ENCODE measurements around the gene PHACTR3.

PHACTR3 gene

DNA sequence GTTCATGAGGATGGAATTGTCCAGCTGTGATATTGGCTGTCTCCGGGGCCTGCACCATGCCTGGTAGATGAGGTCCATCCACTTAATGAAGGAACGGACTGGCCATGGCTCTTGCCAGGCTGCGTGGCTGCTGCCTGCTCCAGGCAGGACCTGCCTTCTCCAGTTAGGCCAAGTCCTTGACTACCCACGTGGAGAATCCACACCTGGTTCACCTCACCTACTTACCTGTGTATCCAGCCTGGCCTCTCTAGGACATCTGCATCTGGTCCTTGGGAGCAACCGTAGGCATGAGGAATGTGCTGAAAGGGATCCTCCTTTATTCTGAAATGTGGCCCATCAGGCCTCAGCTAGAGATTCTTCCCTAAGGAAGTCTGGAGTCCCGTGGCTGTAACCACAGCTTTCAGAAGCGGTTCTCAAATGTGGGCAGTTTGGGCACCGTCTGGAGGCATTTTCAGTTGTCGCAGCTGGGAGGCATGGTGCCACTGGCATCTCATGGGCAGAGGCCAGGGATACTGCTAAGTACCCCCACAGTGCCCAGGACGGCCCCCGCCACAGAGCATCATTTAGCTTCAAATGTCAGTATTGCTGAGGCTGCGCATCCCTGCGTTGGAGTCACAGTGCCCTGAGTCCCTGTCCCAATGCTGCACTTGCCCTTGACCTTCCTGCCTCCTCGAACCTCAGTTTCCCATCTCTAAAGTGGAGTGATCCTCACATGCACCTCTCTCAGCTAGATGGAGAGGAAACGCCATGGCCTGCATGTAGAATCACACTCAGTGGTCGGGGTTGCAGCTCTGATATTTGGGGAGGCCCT lies 67.5 kb downstream of the PHACTR3 start:
- DNase-seq (ENCODE audit: low read depth in 3 of 3) = no peak

DNA sequence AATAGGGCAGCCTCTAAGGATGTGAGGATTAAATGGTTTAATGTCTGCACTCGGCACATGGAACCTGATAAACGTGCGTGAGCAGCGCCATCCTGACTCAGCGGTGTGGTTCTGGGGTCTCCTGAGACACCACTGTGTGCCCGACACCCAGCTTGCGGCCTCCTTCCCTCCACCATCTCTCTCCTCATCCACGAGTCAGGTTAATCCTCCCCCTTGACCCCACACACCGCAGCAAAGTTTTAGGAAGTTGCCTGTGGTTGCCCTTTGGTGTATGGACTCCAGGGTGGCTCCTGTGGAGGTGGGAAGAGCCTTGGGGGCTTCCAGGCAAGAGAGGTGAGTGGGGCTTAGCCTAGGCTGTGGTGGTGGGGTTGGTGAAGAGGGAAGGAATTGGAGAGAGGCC lies 68.2 kb downstream of the PHACTR3 start:
- DNase-seq (ENCODE audit: low read depth in 3 of 3) = no peak

DNA sequence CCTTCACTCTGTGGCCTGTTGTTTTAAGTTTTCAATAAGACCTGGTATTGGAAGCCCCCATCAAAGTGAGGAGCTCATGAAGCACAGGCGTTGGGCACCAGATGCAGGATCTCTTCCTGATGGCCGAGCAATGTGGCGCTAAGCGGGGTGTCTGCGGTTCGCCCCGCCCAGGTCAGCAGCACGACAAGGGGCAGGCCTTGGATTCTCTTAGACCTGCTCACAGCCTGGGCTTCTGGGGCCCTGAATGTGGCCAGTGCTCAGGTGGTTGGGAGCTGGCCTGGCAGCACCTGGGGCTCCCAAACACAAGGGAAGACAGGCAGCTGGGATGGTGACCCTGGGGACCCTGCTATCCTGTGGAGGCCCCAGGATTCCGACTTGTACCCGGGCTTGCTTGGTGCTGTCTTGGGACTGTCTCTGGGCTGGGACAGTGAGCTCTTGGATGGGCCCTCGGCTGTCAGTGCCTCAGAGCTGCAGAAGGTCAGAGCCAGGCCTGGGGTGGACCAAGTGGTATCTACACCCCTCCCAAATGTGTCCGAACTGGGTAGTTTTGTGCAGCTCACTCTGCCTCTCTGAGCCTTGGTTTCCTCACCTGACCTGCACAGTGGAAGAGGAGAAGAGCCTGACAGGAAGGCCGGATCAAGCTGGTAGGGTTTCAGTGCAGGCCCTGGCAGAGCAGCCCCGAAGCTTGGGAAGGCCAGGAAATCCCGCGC lies 69.1 kb downstream of the PHACTR3 start:
- no peak for DNase-seq (ENCODE audit: low read depth in 3 of 3)

DNA sequence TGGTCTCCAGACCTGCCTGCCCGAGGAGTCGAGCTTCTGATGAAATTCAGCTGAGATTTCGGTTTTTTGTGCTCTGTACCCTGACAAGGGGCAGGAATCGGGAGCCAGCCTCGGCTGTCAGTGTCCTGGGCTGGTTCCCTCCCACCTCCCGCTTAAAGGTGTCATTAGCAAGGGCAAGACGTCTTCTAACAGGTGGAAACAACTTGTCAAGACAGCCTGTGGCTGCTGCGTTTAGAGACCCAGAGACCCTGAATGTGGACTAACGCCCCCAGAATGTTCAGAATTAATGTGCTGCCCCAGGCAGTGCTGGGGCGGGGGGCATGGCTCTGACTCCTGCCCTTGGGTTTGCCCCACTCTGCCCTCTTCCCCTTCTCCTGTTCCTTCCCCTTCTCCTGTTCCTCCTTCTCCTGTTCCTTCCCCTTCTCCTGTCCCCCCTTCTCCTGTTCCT lies 69.7 kb downstream of the PHACTR3 start:
- DNase-seq (ENCODE audit: low read depth in 3 of 3) = no peak

DNA sequence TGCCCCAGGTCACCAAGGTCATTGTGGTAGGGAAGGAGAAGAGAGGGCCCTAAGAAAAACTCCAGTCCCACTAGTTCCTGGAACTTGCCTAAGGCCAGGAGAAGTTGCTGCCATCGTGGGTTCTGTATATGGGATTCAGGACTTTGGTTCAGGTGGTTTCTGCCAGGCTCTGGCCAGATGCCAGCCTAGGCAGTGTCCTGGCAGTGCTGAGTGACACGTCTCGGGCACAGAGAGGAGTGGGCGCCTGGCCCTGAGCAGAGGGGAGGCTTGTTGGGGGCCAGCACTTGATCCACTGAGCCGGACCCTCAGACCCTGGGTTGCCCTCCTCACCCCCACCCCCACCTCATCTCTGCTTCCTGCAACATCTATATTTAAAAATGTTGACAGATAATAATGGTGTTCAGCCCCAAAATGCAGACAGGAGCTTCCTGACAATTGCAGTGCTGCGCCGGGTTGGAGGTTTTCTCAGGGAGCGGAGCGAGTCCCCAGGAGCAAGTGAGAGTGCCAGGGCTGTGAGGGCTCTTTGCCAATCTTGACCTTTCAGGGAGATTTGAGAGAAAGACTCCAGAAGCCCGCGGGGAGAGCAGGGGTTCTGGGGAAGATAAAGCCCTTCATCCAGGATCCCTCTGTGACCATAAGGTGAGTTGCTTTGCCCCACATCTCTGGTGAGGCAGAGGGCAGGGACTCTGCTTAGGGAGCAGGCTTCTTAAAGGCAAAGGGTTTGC lies 71.9 kb downstream of the PHACTR3 start:
- no peak for DNase-seq (ENCODE audit: low read depth in 3 of 3)

DNA sequence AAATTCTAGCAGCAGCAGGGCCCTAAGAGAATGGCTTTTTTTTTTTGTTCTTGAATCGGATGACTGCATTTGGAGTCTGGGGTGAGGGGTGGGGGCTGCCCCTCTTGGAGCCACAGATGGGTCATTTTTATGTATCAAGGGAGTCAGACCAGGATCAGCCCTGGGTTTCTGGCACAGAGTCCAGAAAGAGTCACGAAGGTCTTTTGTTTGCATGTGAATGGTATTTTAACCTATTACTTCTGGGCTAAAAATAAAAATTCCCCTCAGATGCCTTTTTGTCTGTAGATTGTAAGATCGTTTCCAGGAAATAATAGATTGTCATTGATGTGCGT lies 72.5 kb downstream of the PHACTR3 start:
- no peak for DNase-seq (ENCODE audit: low read depth in 3 of 3)

DNA sequence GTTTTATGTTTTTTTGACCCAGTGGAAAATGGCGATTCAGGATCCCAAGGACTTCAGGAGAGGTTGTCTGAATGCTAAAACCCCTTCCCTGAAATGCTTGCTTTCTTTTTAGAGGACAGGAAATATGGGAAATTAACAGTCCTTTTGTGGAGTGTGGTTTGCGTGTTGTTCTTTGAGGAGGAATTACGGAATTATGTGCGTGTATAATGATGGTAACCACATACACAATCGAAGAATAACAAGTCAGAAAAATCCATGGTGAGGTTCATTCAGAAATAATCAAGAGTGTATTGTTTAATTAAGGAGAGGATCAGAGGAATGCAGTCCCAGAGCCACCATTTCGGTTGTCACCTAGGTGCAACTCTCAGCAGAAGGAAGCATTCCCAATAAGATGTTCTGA lies 73.2 kb downstream of the PHACTR3 start:
- DNase-seq (ENCODE audit: low read depth in 3 of 3) = no peak

DNA sequence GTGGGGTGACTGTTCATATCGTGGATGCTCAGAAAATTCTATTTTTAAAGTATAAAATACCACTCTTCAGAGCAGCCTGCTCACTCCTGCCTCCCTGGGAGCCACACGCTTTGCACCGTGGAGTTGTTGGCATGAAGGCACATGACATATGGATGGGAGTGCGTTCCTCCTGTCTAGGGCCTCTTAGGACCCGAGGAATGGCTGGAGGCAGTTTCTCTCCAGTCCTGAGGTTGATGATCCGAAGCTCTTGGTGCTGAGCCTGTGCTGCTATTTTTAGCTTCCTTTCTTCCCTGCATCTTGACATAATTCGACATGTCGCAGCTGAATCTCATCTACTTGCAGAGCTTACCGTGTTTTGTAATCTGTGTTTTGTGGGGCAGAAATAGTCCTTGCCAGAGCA lies 73.9 kb downstream of the PHACTR3 start:
- DNase-seq (ENCODE audit: low read depth in 3 of 3) = no peak

DNA sequence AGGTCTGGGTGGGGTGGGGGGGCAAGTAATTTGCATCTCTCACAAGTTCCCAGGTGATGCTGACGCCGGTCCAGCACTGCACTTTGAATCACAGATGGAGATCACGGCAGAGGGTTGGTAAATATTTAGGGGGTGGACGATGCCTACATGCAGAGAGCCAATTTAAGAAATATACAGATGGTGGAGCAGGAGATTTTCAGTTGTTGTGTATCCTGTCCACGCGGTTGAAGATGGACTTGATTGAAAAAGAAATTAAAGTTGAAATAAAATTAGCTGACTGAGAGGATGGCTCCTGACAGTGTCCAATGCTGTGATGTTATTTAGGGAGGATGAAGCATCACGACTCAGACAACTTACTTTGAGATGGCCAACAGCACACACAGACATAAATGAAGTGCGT lies 74.6 kb downstream of the PHACTR3 start:
- DNase-seq (ENCODE audit: low read depth in 3 of 3) = no peak

DNA sequence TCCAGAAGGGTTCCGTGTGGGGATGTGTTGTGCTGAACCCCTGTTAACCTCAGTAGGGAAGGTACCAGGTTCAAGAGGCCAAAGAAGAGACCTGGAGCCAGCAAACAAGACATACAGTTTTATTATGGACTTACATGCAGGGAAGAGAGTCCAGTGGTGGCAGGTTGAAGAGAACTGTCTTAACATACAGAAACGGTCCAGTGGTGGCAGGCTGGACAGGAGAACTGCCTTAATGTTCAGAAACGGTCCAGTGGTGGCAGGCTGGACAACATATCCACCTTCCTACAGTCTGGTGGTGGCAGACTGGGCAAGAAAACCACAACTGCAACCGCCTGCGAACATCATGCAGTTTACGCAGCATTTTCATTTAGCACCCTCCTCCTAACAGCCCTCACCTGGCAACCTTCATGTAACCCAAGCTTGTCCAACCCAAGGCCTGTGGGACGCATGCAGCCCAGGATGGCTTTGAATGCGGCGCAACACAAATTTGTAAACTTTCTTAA lies 75.9 kb downstream of the PHACTR3 start:
- no peak for DNase-seq (ENCODE audit: low read depth in 3 of 3)

DNA sequence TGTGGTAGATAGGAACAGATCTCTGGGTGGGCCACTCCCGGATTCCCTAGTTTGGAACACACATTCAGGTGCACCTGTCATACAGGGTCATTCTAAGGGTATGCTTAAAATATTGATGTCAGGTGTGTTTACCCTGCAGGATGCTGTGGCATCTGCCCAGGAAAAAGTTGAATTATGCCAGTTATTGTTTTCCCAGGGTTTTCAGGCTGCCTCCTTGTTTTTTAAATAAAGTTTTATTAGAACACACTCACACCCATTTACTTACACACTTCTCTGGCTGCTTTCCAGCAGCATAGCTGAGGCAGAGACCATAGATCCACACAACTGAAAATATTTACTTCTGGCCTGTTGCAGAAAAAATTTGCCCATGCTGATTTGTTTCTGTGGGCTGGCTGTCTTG lies 76.5 kb downstream of the PHACTR3 start:
- no peak for DNase-seq (ENCODE audit: low read depth in 3 of 3)

DNA sequence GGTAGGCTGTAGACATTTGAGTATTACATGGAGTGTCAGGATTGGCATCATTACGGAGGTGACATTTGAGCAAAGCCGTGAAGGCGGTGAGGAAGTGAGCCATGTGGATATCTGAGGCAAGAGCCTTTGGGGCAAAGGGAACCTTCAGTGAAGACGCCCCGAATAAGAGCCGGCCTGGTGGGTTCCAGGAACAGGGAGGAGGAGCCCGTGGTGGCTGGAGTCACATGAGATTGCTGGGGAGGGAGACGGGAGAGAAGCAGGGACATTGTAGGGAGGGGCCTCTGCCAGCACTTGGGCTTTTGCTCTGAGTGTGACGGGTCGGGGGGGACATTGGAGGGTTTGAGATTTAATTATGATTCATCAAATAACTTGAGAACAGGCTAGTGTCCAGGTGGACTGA lies 78.3 kb downstream of the PHACTR3 start:
- DNase-seq (ENCODE audit: low read depth in 3 of 3) = no peak

DNA sequence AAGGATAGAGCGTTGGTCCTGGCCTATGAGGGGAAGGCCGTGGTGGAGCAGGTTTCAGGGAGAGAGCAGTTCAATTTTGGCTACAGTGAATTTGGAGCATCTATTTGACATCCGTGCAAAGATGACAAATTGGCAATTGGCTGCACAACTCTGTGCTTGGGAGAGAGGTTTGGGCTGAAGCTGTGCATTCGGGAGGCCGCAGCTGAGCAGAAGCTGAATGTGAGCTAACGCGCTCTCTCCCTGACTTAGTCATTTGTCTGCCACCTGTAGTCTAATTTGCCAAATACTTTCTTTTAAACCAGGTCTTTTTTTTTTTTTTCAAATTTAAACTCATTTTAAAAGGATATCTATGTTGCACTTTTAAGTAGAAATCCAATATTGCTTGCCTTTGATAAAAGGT lies 78.8 kb downstream of the PHACTR3 start:
- no peak for DNase-seq (ENCODE audit: low read depth in 3 of 3)

DNA sequence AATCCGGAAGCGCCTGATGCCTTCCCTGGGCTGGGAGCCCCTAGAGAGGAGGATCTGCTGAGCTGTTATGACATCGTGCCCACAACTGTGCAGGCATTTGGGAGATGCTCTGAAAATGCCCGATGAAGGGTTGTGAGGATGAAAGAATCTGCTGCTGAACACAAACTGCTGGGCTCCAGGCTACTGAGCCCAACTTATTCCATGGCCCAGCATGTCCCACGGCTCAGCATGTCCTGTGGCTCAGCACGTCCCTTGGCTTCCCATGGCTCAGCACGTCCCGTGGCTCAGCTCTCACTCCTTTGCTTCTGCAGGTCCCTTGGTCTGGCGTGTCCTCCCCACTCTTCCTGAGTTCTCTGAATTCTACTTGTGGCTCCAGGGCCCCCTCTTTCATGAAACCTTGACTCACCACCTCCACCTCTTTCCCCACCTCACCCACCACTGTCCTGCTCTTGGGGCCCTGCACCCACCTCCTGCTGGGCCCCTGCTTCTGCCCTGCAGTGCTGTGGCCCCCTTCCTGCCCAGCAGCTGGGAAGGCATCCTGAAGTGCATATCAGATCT lies 80.4 kb downstream of the PHACTR3 start:
- no peak for DNase-seq (ENCODE audit: low read depth in 3 of 3)

DNA sequence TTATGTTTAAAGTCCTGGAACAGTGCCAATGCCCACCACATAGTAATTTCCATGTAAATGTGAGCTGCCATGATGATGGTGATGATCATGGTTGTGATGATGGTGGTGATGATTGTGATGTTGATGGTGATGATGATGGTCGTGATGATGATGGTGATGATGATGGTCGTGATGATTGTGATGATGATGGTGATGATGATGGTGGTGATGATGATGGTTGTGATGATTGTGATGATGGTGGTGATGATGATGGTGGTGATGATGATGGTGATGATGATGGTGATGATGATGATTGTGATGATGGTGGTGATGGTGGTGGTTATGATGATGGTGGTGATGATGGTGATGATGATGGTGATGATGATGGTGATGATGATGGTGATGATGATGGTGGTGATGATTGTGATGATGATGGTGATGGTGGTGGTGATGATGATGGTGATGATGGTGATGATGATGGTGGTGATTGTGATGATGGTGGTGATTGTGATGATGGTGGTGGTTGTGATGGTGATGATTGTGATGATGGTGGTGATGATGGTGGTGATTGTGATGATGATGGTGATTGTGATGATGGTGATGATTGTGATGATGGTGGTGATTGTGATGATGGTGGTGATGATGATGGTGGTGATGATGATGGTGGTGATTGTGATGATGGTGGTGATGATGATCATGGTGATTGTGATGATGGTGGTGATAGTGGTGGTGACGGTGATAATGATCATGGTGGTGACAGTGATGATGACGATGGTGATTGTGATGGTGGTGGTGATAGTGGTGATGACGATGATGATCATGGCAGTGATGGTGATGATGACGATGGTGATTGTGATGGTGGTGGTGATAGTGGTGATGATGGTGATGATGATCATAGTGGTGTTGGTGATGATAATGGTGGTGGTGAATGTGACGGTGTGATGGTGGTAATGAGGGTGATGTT lies 82.3 kb downstream of the PHACTR3 start:
- no peak for DNase-seq (ENCODE audit: low read depth in 3 of 3)

DNA sequence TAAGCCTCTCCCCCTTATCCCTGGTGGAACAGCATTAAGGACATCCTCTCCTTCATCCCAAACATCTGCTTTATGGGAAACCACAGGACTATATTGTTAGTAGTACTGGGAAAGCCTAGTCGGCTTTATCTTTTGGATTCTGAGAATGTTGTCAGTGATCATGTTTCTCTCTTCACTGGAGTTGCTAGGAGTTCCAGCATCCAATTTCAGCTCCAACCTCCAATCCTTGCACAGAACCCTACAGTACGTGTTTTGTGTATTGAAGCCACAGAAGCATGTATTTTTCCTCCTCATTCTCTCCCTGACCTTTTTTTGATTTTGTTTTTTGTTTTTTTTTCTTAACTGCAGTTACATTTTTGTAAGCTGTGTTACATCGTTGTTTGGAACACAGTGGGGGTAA lies 84.0 kb downstream of the PHACTR3 start:
- DNase-seq (ENCODE audit: low read depth in 3 of 3) = no peak

DNA sequence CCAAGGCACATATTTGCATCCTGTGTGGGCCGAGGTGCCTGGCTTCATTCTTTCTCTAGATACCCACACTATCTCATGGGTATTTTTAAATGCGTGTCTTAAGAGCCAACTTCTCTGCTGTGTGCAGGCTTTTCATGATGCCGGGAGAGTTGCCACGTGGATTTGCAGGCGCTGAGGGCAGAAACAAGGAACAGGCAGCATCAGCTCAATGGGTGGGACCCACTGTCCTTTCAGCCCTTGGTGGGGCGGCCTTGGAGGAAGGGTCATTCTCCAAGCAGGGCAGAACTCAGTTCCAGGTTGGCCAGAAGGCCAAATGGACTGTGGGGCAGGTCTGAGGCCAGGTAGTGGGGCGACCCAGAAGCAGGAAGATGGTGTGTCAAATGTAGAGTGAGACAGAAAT lies 84.7 kb downstream of the PHACTR3 start:
- no peak for DNase-seq (ENCODE audit: low read depth in 3 of 3)

DNA sequence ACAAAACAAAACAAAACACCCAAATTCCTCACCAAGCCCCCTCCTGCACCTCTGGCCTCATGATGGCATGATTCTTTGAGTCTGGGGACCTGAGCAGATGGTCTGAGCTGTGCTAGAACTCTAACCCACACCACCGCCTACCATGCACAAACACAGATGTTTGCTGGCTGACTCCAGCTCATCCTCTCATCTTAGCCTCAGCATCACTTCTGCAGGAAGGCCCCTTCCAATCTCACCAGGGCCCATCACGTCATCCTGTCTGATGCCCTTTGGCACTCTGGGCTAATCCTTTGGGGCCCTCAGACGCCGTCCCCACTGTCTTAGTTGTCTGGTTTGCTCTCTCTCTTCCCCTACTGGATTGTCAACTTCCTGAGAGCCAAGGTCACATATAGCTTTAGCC lies 85.8 kb downstream of the PHACTR3 start:
- no peak for DNase-seq (ENCODE audit: low read depth in 3 of 3)

DNA sequence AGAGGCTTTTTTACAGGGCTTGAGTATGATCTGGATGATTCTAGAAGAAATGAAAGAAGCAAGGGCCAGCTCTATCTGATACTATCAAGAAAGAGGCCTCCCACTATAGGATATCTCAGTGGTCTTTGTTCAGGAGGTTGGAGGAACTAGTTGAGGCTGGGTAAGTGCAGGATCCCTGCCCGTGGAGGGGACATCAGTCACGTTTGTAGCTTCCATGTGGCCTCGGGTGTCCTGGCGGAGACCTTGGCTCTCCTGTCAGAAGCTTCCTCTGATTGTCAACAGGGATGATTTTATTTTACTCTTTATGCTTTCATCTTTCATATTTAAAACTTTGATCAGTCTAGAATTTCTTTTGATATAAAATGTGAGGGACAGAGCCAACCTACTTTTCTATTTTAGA lies 86.6 kb downstream of the PHACTR3 start:
- no peak for DNase-seq (ENCODE audit: low read depth in 3 of 3)

DNA sequence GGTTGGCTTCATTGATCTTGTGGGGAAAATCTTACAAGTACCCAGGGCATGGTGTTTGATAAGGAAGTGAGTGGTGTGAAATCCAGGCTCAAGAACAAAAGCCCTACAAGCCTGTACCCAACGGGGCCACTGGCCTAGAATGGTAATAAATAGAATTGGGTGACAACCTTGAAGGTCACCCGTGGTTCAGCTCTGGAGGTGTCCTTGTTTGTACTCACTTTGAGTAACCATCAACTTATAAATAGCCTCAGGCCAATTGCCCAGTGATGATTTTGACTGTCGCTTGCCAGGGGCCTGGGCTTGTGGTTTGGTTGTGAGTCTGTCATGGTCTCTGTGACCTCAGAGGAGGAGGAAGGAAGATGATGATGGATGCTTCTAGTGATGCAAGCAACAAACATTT lies 87.8 kb downstream of the PHACTR3 start:
- DNase-seq (ENCODE audit: low read depth in 3 of 3) = no peak

DNA sequence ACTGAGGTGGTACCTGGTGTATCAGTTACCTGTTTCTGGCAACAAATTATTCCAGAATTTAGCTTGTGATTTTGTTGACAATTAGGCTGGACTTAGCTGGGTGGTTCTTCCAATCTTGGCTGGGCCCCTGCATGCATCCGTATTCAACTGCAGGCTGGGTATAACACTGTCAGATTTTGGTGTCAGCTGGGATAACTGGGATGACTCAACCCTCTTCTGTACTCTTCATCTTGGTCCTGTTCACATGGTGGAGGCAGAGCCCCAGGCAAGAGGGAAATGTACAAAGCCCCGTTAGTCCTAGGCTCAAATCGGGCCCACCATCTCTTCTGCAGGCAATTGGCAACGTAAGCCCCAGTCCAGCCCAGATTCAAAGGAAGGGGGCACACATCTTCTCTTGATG lies 89.2 kb downstream of the PHACTR3 start:
- no peak for DNase-seq (ENCODE audit: low read depth in 3 of 3)
